SKM-1 treated with dmso at 0.1 percent for 144 hours (cell line): ENCODE measurements around the gene NECAB3.
"Not testable (repeated sequence)": the region's sequence is repeated elsewhere in the genome, so short reads cannot be mapped to it uniquely, and the experiment has no call there.

Experiments used
- DNase-seq: peaks from one replicate; lab custom pipeline; 2025; ENCODE audit not compliant: unreplicated experiment; lab: John Stamatoyannopoulos, UW

NECAB3 gene

DNA sequence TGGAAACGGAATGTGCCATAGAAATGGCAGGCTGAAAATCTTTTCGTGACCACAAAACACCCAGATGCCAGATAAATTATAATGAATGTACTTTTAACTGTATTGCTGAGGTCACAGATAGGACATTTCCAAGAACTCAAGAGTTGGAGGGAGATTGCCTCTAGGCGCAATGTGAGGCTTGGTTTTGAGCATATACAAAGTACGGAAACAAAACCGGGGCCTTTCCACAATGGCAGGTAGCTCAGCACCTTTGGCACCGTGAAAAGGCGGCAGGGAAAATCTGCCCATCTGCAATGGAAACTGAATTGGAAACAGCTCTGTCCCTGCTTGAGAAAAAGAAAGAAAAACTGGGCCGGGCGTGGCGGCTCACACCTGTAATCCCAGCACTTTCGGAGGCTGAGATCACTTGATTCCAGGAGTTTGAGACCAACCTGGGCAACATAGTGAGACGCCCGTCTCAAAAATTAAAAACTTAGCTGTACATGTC is 22.6 kb downstream of the NECAB3 start:
- DNase-seq = no peak

DNA sequence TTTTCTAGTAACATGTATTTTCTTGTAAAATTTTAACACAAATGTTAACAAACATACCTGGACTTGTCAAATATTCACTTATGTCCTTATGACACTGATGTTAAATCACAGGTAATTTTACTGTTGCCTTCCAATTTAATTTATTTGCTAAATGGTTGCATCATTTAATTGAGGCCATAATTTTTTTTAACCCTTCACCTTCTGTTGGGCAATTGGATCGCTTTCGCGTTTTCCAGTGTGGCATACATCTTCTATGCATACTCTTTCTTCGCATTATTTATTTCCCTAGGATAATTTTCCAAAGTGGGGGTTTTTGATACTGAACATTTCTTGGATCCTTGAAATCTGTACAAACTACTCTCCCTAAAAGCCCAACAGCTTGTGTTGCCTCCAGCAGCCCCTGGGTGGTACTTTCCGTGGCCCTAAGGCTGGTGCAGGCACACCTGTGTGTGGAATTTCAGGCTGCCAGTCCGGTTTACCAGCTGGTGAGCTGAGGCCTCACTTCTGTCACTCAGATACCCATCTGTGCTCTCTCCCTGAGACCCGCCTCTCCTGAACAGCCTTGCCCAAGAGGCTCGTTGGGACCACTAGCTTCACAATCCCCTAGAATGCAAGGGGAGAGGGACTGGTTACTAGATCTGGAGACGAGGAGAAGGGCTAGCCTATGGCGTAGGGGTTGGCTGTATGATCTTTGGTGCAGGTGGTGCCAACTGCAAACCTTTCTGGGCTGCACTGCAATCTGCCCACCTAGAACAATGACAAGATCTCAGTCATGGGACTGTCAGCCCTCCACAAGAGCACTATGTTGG is 23.3 kb downstream of the NECAB3 start:
- no peak for DNase-seq

DNA sequence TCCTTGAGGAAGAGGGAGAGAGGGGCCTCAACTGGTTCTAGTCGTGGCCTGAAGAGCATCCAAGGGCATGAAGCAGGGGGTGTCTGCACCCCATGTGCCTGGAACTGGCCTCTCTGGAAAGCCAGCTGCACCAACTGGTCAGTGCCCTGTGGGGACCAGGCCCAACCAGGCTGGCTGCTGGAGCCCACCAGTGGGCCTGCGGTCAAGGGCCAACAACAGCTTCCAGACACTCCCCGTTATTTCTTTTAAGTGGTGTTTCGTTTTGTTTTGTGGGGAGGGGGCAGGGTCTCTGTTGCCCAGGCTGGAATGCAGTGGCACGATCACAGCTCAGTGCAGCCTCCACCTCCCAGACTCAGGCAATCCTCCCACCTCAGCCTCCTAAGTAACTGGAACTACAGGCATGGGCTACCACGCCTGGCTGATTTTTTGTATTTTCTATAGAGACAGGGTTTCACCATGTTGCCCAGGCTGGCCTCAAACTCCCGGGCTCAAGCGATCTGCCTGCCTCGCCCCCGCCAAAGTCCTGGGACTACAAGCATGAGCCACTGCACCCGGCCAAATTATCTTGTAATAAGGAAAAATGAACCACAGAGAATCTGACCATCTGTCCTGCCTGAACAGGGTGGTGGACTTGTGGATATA is 24.0 kb downstream of the NECAB3 start:
- no peak for DNase-seq

DNA sequence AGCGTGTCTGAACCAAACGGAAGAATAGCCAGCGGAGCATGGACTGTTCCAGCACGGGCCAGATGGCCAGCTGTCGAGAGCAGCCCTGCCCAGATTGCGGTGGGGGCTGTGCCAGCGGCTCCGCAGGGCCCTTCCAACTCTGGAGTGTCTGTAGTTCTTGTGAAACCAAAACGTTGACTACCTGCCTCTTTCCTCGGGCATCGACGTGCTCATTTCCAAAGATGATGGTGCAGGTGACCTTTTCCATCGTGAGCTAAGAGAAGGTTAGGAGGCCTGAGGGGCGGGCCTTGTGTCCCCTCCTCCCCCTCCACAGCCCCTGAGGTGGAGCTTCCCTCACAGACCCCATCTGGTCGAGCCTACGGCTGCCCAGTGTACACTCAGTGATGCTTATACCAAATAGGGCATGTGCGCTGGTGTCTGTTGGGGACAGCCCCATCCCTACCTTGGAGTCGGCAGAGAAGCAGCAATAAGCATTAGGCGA is 25.0 kb downstream of the NECAB3 start:
- DNase-seq = no peak

DNA sequence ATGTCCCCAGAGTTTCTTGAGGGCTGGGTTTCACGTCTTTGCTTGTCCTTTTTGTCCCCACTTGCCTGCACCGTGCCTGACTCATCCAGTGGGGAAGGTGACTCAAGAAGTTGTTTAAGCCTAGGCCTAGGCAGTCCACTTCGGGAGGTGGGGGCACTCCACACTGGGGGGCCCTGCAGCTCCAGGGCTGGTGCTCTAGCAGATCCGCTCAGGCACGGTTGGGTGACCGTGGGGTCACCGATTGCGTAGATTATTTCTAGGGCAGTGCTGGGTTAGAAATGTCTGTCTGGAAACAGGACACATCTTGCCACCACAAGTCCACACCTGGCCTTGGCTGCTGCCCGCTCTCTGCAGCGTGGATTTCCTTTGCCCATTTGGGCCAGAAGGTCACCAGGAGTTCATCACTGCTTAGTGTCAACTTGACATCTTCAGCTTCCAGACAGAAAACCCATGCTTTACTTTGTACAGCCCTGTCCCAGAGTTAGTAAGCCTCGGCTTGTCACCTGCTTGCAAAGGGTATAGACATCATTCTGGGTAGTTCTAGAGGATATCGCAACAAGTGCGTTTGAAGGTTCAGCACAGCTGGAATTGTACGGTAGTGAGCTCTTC is 25.7 kb downstream of the NECAB3 start:
- DNase-seq = no peak

DNA sequence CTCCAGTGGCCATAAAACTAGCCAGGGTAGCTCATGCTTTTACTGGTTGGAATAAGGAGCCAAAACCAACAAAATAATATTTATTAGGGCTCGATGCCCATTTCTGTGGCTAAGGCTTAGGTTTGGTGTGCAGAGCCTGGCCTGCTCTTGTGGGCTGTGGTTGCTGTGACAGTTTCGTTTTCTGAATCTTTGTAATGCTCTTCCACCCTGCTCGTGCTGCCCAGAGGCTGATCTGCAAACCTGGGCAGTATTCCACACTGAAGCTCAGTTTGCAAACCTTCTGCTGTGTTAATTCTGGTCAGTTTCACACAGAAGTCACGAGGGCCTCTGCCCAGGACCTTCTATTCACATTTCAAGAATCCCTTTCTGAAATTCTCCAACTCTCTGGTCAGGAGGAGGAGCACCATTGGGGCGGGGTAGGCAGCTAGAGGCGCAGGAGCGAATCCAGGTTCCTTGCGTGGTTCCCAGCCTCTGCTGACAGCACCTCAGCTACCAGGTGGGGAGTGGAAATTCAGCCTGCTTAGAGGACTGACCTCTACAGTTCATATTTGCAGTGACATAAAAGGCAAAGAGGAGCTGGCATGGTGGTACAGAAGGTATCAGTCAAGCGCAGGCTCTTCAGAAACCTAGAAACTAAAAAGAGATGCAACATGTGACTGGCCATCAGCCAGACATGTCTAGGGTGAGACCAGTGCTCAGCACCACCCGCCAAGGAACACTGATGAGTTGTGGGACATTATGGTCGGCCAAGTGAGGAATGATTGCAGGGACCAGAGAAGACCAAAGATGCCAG is 26.4 kb downstream of the NECAB3 start:
- no peak for DNase-seq

DNA sequence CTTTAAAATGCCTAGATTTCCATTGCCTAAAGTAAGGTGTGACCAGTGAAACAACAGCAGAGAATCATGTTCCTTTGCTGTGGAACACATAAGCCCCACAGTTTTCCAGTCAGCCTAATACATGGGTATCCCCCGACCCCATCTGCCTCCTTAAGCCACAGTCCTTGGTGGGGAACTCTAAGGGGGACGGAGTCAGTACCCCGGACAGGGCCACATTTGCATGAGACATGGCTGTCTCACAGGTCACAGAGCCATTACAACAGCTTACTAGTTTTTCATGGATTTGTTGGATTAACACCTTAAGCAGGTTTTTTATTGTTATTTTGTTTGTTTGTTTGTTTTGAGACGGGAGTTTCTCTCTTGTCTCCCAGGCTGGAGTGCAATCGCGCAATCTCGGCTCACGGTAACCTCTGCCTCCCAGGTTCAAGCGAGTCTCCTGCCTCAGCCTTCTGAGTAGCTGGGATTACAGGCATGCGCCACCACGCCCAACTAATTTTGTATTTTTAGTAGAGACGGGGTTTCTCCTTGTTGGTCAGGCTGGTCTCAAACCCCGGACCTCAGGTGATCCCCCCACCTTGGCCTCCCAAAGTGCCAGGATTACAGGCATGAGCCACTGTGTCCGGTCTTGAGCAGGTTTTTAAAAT is 27.1 kb downstream of the NECAB3 start:
- not testable (repeated sequence) for DNase-seq

DNA sequence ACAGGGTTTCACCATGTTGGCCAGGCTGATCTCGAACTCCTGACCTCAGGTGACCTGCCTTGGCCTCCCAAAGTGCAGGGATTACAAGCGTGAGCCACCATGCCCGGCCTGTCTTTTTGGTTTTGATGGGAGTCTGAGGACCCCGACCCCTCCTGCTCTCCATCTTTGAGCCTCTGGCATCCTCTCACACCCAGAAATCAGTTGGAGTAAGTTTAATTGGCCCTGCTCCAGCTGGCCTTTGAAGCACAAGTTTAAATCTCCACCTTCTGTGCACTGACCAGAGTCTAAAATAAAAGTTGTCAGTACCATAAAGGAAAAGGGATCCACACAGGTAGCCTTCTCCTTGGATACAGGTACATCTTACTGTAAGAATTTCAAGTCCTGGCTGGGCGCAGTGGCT is 28.0 kb downstream of the NECAB3 start:
- no peak for DNase-seq

DNA sequence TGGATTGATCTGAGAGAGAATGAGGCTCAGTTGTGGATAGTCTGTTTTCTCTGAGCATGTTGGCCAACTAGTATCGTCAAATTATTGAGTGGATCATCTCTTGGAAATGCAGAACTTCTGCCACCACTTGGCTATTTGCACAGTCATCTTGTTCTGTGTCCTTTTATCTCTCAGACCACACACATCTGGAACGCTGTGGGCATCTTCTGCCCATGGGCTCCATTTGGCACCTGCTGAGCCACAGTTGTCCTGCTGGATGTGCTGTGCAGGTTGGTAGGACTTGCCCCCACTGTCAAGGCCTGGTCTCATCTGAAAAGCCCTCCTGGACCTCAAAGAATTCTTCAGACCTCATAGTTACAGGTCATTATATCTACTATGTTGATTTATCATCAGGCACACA is 28.8 kb downstream of the NECAB3 start:
- no peak for DNase-seq

DNA sequence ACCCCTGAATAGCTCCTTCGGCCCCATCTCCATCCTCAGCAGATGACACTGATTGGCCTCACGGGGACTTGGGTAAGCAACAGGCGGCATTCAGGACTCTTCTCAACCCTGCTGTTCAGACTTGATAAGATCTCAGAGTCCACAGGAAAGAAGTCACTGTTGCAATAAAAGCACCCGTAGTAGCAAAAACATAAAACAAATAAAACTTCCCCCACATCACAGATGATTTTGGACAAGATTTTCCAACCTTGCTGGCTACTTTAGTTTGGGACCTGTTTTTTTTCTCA is 29.2 kb downstream of the NECAB3 start:
- DNase-seq = no peak

DNA sequence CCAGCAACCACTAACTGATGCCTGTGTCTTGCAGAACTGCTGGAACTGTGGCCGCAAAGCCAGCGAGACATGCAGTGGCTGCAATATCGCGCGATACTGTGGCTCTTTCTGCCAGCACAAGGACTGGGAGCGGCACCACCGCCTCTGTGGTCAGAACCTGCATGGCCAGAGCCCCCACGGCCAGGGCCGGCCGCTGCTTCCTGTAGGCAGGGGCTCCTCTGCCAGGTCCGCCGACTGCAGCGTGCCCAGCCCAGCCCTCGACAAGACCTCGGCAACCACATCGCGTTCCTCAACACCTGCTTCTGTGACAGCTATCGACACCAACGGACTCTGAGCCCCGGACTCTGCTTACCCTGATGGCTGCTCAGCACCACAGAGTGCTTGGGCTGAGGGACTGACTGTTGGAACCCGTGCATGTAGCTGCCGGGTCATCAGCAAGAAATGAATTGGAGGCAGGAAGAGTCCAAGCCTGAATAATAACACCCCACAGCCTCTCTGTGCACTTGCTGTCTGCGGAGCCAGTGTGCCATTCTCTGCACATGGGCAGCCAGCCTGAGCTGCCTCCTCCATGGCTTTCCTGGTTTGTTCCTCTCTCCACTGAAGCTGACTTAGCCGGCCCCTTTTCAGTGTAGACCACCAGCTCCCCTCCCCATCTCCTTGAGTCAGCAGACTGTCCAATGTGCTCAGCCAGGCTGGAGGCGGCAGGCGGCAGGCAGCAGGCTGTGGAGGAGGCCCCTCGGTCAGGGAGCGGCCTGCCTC is 29.7 kb downstream of the NECAB3 start:
- DNase-seq = no peak

DNA sequence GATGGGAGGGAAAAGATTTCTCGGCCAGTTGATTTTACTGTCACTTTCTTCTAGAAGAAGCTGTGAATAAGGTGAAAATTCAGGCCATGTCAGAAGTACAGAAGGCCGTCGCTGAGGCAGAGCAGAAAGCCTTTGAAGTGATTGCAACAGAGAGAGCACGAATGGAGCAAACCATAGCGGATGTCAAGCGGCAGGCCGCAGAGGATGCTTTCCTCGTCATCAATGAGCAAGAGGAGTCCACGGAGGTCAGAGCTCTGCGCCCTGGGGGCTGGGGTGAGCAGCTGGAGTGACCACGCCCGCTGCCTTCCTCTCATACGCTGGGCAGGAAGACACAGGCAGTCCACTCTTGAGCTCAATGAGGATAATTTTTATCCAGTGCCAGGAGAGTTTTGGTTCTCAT is 33.9 kb downstream of the NECAB3 start:
- DNase-seq = no peak

DNA sequence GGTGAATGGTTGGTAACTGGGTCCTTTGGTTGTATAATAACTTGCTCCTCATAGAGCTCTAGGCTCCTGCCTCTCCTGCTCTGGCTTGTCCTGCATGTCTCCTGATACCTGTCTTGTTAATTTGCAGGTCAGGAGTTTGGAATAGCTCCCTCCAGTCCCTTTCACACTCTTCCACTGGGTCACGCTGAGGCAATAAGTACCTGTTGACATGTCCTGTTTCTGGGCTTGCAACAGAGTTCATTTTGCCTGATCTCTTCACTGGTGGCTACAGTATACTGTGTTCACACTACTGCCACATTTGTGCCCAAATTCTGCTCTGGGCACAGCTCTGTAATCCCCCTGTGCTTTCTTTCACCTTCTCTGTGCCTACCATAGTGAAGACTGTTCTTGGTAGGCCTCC is 37.5 kb downstream of the NECAB3 start:
- no peak for DNase-seq

DNA sequence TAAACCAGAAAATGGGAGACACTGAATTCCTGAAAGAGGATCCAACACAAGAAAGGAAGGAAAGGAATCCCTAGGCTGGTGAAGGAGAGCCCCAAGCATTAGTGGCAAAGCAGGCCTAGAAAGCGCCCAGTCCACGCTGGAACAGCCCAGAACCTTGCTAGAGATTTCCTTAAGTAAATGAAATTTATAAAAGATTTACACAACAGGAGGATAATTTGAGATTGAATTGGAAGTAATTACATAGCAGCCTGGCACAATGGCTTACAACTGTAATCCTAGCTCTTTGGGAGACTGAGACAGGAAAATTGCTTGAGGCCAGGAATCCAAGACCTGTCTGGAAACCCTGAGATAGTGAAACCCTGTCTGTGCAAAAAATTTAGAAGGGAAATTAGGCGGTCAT is 38.9 kb downstream of the NECAB3 start:
- no peak for DNase-seq

DNA sequence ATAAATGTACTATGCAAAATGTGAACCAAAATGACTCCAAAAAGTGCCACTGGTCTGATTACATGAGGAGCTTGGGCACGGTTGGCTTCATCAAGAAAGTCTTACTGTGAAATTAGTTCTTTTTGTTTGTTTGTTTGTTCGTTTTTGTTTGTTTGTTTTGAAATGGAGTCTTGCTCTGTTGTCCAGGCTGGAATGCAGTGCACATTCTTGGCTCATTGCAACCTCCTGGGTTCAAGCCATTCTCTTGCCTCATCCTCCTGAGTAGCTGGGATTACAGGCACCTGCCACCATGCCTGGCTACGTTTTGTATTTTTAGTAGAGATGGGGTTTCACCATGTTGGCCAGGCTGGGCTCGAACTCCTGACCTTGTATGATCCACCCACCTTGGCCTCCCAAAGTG is 42.3 kb downstream of the NECAB3 start:
- not testable (repeated sequence) for DNase-seq

DNA sequence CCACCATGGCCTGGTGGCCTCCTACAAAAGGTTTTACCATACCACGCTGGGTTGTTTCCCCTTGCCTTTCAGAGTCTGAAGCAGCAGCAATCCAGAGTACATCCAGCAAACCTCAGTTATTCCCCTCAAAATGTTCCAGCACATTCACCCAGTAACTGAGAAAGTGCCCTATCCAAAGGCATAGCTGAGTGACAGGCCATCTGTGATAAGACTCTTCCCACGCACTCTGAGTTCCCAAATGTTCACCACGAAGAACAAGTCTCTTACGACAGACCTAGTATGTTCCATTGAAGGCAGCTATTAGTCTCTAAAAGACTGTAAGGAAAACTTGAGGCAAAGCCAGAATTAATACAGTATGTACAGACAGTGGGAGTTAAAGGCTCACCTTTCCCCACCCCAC is 43.7 kb downstream of the NECAB3 start:
- no peak for DNase-seq

DNA sequence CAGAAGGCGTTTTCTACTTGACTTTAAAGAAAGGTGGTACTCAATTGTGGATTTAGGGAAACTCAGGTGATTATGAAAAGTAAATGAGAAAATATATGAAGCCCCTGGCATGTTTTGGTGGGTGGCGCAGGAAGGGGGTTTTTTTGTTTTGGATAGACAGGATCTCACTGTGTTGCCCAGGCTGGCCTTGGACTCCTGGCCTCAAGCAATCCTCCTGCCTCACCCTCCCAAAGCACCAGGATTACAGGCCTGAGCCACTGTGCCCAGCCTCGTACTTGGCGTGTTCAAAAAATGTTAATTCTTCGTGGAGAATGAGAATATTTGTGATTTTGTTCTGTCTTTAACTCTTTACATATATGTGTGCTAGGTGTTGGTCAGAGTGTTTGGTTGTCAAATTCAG is 44.2 kb downstream of the NECAB3 start:
- DNase-seq = no peak

DNA sequence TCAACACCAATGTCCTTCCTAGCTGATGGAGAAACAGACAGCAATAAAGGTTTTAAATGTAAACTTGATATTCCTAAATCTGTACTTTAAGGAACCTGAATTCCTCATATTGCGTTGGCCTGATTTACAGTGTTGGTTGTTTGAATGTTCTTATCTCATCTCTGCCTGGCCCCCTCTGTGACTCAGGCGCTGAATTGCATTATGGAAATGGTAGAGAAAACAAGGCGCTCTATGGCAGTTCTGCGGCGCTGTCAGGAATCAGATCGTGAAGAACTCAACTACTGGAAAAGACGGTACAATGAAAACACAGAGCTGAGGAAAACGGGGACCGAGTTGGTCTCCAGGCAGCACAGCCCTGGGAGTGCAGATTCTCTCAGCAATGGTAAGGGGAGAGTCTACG is 44.7 kb downstream of the NECAB3 start:
- DNase-seq = no peak

DNA sequence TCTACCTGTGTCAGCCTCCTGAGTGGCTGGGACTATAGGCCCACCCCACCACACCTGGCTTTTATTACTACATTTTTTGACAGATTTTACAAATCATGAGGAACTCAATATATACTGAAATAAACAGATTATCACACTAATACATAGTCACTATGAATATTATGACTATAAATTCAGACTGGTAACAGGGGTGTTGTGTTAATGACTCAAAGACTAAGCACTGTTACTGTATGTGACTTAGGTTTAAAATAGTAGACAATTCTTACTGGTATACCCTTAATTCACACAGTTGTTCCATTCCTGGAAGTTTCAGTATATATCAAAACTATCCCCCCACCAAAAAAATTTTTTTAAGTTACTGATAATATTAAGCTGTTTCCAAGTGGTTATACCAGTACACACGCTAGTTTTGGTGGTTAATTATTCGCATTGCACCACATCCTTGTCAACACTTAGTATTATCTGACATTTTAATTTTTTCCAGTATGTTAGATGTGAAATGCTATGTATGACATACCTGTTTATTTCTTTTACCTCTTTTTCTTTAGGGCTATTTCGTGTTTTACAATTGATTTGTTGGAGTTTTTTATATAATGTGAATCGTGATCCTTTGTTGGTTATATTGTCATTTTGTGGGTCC is 46.5 kb downstream of the NECAB3 start:
- no peak for DNase-seq

DNA sequence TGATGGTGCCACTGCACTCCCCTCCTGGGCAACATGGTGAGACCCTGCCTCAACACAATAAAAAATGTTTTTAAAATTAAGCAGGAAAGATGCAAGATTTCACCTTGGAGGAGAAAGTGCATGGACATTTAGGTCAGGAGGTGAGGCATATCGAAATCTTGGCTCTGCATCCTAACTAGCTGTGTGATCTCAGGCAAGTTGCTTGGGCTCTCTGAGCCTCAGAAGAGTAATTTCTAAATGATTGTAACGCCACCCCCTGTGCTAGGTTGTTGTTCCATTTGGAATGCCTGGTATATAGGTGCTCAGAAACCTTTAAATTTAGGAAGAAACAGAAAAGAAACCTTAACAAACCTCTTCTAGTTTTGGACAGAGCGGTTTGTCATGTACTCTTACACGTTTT is 48.0 kb downstream of the NECAB3 start:
- no peak for DNase-seq
